BLaER1 treated with 17β-estradiol and CSF1 and Interleukin-3, amounts not matched to agents 10 nM and 100 nM (cell line): ENCODE data around the gene ING3.
"Not testable (repeated sequence)": the region's sequence is repeated elsewhere in the genome, so short reads cannot be mapped to it uniquely, and the experiment has no call there.

Experiments
- H3K27ac ChIP-seq, 11 experiments: shearing (Covaris generic); formaldehyde crosslinking; 2 replicates each; pipeline ENCODE4 v1.8.1; 2022
- H3K27me3 ChIP-seq, 11 experiments: shearing (Covaris generic); formaldehyde crosslinking; 2 replicates each; pipeline ENCODE4 v1.8.1; 2022
- H3K36me3 ChIP-seq, 11 experiments: shearing (Covaris generic); formaldehyde crosslinking; 2 replicates each; pipeline ENCODE4 v1.8.1; 2022
- H3K4me1 ChIP-seq, 10 experiments: shearing (Covaris generic); formaldehyde crosslinking; 2 replicates each; pipeline ENCODE4 v1.8.1; 2022
- H3K4me2 ChIP-seq, 11 experiments: shearing (Covaris generic); formaldehyde crosslinking; 2 replicates each; pipeline ENCODE4 v1.8.1; 2022
- H3K4me3 ChIP-seq, 10 experiments: shearing (Covaris generic); formaldehyde crosslinking; 2 replicates each; pipeline ENCODE4 v1.8.1; 2022
- H3K9ac ChIP-seq, 11 experiments: shearing (Covaris generic); formaldehyde crosslinking; 2 replicates each; pipeline ENCODE4 v1.8.1; 2022
- H3K9me3 ChIP-seq, 11 experiments: shearing (Covaris generic); formaldehyde crosslinking; replicated peaks in 1 of 11; 2 replicates each; pipeline ENCODE4 v1.8.1; 2022
- H4K20me1 ChIP-seq, 11 experiments: shearing (Covaris generic); formaldehyde crosslinking; 2 replicates each; pipeline ENCODE4 v1.8.1; 2022
- Cebpa-rat ChIP-seq, 11 experiments: shearing (Covaris generic); IDR thresholded peaks; 2 replicates each; pipeline ENCODE4 v1.8.1; 2022

ING3 gene

DNA sequence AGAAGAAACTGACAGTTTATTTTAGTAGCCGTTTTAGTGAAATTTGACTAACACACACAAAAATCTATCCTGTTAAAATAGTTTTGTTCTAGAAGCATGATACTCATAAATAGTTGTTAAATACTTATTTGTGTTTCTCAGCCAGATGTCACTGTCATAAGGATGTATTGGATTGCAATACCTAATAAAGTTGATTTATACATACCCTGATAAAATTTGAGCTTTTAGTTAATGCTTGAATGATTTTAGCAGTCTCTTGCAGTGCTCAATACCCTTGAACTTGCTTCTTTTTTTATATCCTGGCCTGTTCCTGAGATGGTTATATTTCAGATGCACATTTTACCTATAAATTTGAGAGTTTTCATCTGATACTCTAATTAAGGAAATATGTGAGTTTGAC lies 10.1 kb downstream of the ING3 start:
- Histone ChIP-seq H3K4me1 (no peaks in the 10 kb centered on the region), H4K20me1 (peaks cover 0 to 10% (median 0%) of the 10 kb centered on the region in 11 experiments; a peak in 6 of 22 replicates), H3K27me3 (no peaks in the 10 kb centered on the region), H3K9ac (no peak overlapping the region), H3K9me3 (no peaks in the 10 kb centered on the region), H3K4me2 (no peak overlapping the region), H3K36me3 (peaks cover 47 to 84% (median 58%) of the 10 kb centered on the region in 11 experiments), H3K4me3 (no peak overlapping the region), H3K27ac (no peak overlapping the region)
- TF ChIP-seq Cebpa-rat (IDR thresholded peaks at IDR 0.05) = no peak

DNA sequence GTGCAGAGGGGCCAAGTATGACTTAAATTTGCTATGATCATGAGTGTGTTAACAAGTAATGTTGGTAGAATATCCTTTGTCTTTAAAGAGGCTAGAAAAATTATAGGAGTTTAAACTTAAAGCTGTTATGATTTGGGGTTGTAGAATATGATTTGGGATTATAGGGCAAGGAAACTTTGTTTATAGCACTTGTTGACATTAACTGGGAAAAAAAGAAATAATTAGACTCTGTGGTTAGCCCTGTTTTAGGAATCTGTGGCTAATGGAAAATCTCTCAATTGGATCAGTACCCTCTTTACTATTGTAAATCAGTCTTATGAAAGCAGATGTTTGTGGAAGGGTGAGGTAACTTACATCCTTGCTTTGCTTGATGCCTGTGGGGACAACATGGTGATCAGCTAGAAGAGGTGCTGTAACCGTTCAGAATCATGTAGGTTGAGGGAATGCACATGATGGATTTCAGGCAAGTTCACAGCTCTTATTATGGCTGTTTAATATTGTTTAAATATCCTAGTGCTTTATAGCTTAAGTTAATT lies 11.1 kb downstream of the ING3 start:
- Histone ChIP-seq H3K27ac (no peak overlapping the region), H3K9me3 (no peaks in the 10 kb centered on the region), H3K27me3 (no peaks in the 10 kb centered on the region), H3K36me3 (peaks cover 47 to 84% (median 58%) of the 10 kb centered on the region in 11 experiments), H3K4me2 (no peak overlapping the region), H3K9ac (no peak overlapping the region), H3K4me3 (no peak overlapping the region), H4K20me1 (peaks cover 0 to 10% (median 0%) of the 10 kb centered on the region in 11 experiments; a peak in 5 of 22 replicates), H3K4me1 (no peaks in the 10 kb centered on the region)
- TF ChIP-seq Cebpa-rat (IDR thresholded peaks at IDR 0.05) = no peak

DNA sequence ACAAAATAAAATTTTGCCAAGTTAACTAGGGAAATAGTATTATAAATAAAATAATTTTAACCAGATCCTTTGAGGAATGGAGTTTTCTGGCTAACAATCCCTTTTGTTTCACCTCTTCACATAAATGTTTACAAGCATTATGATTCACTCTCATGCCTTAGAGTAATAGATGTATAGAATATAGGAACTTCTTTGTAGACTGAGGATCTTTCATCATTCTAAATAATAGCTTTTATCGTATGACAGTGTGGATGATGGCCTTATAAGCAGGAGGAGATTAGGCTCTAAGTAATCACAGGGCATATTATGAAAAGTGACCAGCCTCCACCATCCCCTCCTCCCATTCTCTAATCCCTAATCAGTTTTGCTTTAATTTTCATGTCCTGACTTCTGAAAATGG lies 13.5 kb downstream of the ING3 start:
- no peaks in the 10 kb centered on the region for H3K4me1 ChIP-seq
- no peaks in the 10 kb centered on the region for H3K9me3 ChIP-seq
- no peak overlapping the region for H3K4me3 ChIP-seq
- peaks cover 0 to 6% (median 0%) of the 10 kb centered on the region in 11 experiments; a peak in 5 of 22 replicates for H4K20me1 ChIP-seq
- TF ChIP-seq Cebpa-rat (IDR thresholded peaks at IDR 0.05) = no peak
- H3K27ac ChIP-seq = no peak overlapping the region
- H3K36me3 ChIP-seq = peaks cover 49 to 85% (median 61%) of the 10 kb centered on the region in 11 experiments
- H3K9ac ChIP-seq = no peak overlapping the region
- H3K27me3 ChIP-seq = no peaks in the 10 kb centered on the region
- no peak overlapping the region for H3K4me2 ChIP-seq

DNA sequence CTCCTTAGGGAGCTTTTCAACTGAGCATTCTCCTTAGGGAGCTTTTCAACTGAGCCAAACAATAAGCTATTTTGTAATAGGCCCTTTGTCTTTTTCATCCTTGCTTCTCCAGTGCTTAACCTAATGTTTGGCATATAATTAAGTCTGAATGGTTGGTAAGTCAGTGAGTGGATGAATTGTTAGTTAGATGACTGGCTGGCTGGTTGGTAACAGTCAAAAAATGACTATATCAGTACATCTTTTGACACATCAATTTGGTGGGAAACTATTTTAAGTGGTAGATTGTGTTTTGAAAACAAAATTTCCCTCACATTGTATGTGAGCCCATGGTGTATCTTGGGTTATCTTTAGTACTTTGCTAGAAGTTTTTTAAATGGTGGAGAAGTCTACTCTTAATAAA lies 16.4 kb downstream of the ING3 start:
- Histone ChIP-seq H3K4me3 (no peak overlapping the region), H3K4me2 (no peak overlapping the region), H3K27me3 (no peaks in the 10 kb centered on the region), H3K9me3 (no peaks in the 10 kb centered on the region), H3K36me3 (peaks cover 69 to 95% (median 81%) of the 10 kb centered on the region in 11 experiments), H3K9ac (no peak overlapping the region), H3K27ac (no peak overlapping the region), H3K4me1 (no peaks in the 10 kb centered on the region), H4K20me1 (peaks cover 0 to under 1% (median 0%) of the 10 kb centered on the region in 11 experiments; a peak in 5 of 22 replicates)
- no peak for TF ChIP-seq Cebpa-rat (IDR thresholded peaks at IDR 0.05)

DNA sequence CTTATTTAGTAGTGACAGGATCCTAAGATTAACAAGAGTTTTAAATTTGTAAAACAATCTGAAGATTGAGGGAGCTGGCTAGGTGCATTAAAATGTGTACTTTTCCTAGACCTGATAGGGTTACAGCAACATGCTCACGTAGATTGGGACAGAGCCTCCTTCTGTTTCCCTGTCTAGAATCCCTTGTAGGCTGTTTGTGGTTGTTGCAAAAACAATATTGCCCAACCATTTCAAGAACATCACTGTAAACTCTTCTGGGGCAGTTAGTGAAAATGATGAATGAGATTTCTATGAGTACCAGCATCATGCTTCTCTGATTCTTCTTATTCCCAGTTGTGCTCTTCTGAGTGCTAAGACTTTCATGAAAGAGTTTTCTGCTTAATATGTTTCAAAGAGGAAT lies 23.3 kb downstream of the ING3 start:
- Histone ChIP-seq H3K9me3 (no peaks in the 10 kb centered on the region), H3K4me3 (no peak overlapping the region), H3K4me1 (no peaks in the 10 kb centered on the region), H3K36me3 (peaks cover 56 to 85% (median 79%) of the 10 kb centered on the region in 11 experiments), H4K20me1 (no peaks in the 10 kb centered on the region), H3K27me3 (no peaks in the 10 kb centered on the region), H3K4me2 (no peak overlapping the region), H3K27ac (no peak overlapping the region), H3K9ac (no peak overlapping the region)
- TF ChIP-seq Cebpa-rat (IDR thresholded peaks at IDR 0.05) = no peak

DNA sequence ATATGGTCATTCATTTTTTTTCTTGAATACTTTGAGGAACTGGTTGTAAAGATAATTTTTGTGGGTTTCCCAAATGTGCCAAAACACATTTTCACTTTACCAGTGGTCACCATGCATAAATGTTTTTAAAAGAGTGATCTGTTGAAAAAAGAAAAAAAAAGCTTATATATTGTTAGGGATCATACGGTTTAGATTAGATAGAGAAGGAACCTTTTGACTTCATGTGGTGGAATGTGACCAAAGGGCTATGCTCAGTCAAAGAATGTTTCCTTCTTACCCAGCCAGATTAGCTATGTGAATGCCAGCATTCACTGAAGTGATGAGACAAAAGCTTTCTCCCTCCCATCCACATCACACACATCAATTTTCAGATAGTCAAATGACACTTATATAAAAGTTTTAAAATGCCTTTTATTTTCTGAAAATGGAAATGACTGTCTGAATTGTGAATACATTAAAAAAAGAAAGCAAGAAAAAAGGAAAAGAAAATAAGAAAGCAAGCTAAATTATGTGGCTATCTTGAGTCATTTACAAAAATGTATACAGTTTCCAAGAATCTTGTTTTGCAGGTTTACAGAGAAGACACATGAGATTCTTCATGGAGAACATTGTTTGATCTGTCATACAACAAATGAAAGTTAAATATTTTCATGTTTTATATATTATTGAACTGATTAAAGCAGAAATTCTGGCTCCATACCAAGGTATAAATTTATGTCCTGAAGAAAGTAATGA lies 29.4 kb downstream of the ING3 start:
- Histone ChIP-seq H3K9me3 (no peaks in the 10 kb centered on the region), H4K20me1 (no peaks in the 10 kb centered on the region), H3K27me3 (no peaks in the 10 kb centered on the region), H3K4me2 (no peak overlapping the region), H3K27ac (no peak overlapping the region), H3K4me3 (no peak overlapping the region), H3K36me3 (peaks cover 9 to 27% (median 21%) of the 10 kb centered on the region in 11 experiments; a peak in 20 of 22 replicates), H3K9ac (no peak overlapping the region), H3K4me1 (no peaks in the 10 kb centered on the region)
- no peak for TF ChIP-seq Cebpa-rat (IDR thresholded peaks at IDR 0.05)

DNA sequence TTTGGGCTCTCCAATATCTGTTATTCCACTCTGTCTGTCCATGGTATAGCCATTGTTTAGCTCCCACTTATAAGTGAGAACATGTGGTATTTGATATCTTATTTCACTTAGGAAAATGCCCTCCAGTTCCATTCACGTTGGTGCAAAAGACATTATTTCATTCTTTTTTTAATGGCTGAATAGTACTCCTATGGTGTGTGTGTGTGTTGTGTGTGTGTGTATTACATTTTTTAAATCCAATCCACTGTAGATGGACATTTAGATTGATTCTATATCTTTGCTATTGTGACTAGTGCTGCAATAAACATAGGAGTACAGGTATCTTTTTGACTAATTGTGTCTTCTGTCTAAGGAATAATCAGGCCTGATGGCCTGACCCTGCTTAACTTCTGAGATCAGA lies 30.5 kb downstream of the ING3 start:
- Histone ChIP-seq H3K27me3 (no peaks in the 10 kb centered on the region), H3K4me1 (no peaks in the 10 kb centered on the region), H3K36me3 (peaks cover 0 to 16% (median 10%) of the 10 kb centered on the region in 11 experiments; a peak in 13 of 22 replicates), H3K27ac (no peak overlapping the region), H3K9me3 (no peaks in the 10 kb centered on the region), H4K20me1 (no peaks in the 10 kb centered on the region), H3K4me3 (no peak overlapping the region), H3K9ac (no peak overlapping the region), H3K4me2 (no peak overlapping the region)
- no peak for TF ChIP-seq Cebpa-rat (IDR thresholded peaks at IDR 0.05)

DNA sequence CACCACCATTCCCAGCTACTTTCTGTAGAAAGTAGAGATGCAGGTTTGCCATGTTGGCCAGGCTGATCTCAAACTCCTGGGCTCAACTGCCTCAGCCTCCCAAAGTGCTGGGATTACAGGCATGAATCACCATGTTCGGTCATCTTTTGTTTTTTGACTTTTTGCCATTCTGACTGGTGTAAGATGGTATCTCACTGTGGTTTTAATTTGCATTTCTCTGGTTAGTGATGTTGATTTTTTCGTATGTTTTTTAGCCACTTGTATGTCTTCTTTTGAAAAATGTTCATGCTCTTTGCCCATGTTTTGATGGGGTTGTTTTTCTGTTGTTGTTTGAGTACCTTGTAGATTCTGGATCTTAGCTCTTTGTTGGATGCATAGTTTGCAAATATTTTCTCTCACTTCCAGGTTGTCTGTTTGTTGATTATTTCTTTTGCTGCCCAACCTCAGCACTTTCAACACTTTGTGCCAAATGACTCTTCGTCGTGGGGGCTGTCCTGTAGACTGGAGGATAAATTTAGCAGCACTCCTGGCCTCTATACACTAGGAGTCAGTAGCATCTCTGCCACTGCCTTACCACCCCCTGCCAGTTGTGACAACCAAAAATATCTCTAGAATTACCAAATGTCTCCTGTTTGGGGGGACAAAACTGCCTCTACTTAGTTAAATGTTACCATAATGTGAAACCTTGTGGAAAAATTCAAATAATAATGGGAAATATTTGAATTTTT lies 31.5 kb downstream of the ING3 start:
- Histone ChIP-seq H3K4me3 (no peak overlapping the region), H3K4me1 (no peaks in the 10 kb centered on the region)

DNA sequence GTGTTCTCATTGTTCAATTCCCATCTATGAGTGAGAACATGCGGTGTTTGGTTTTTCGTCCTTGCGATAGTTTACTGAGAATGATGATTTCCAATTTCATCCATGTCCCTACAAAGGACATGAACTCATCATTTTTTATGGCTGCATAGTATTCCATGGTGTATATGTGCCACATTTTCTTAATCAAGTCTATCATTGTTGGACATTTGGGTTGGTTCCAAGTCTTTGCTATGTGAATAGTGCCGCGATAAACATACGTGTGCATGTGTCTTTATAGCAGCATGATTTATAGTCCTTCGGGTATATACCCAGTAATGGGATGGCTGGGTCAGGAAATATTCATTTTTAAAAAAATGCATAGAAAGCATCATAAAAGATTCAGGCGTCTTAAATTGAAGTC lies 33.0 kb downstream of the ING3 start:
- H3K4me3 ChIP-seq, H4K20me1 ChIP-seq, H3K27ac ChIP-seq, H3K9me3 ChIP-seq, H3K4me2 ChIP-seq, H3K36me3 ChIP-seq, H3K9ac ChIP-seq: not testable (repeated sequence)
- Histone ChIP-seq H3K4me1 (peaks cover 5 to 14% (median 9%) of the 10 kb centered on the region in 10 experiments; a peak in 18 of 20 replicates), H3K27me3 (peaks cover 0 to 10% (median 8%) of the 10 kb centered on the region in 11 experiments; a peak in 18 of 22 replicates)

More for the DNA sequence above, 31.5 kb downstream of the ING3 start:
- Histone ChIP-seq H3K36me3 (peaks cover 0 to 6% (median 1%) of the 10 kb centered on the region in 11 experiments; a peak in 8 of 22 replicates), H3K27me3 (no peaks in the 10 kb centered on the region), H4K20me1 (no peaks in the 10 kb centered on the region), H3K27ac (no peak overlapping the region), H3K9me3 (no peaks in the 10 kb centered on the region), H3K4me2 (no peak overlapping the region), H3K9ac (no peak overlapping the region)
- no peak for TF ChIP-seq Cebpa-rat (IDR thresholded peaks at IDR 0.05)
